Immature natural killer cell (primary cell): ENCODE measurements around the gene NDST1. TPM values are rescaled to one million over a fixed set of nuclear protein-coding genes. Genes with fewer than 3 reads are reported as not detected.

Source experiments
- DNase-seq, 3 donors: peaks; one replicate each; pipeline ENCODE4 v3.0.0; 2022; ENCODE audit warnings: mixed read lengths in 1 of 3
- H3K27ac Mint-ChIP-seq, 6 donors: one replicate each; pipeline ENCODE4 v1.8.0; 2020; ENCODE audit warnings: mixed read lengths in 6 of 6, mild to moderate bottlenecking in 5 of 6, inconsistent platforms in 4 of 6, moderate library complexity in 3 of 6
- H3K27me3 Mint-ChIP-seq, 3 donors: one replicate each; pipeline ENCODE4 v1.8.0; 2020 to 2021; ENCODE audit warnings: low read depth in 3 of 3, mild to moderate bottlenecking in 3 of 3, mixed read lengths in 3 of 3, moderate library complexity in 3 of 3, inconsistent platforms in 1 of 3
- H3K36me3 Mint-ChIP-seq, 3 donors: one replicate each; pipeline ENCODE4 v1.8.0; 2020; ENCODE audit warnings: mixed read lengths in 3 of 3, inconsistent platforms in 2 of 3, mild to moderate bottlenecking in 2 of 3
- H3K4me1 Mint-ChIP-seq, 2 donors: one replicate each; pipeline ENCODE4 v1.8.0; 2020; ENCODE audit warnings: inconsistent platforms in 2 of 2, mild to moderate bottlenecking in 2 of 2, mixed read lengths in 2 of 2, moderate library complexity in 1 of 2
- H3K4me3 Mint-ChIP-seq, 5 donors: one replicate each; pipeline ENCODE4 v1.8.0; 2020; ENCODE audit warnings: mild to moderate bottlenecking in 5 of 5, mixed read lengths in 5 of 5, inconsistent platforms in 3 of 5, moderate library complexity in 3 of 5
- H3K9me3 Mint-ChIP-seq, 6 donors: one replicate each; pipeline ENCODE4 v1.8.0; 2020; ENCODE audit warnings: mild to moderate bottlenecking in 6 of 6, mixed read lengths in 6 of 6, inconsistent platforms in 4 of 6, moderate library complexity in 3 of 6
- polyA plus RNA-seq, 3 donors: library from polyadenylated mRNA; unstranded; fragments of 300-500 nt; fragmentation: Illumina TruSeq; gene quantifications; one replicate each; pipeline ENCODE4 v1.2.3, GENCODE V29; 2021

The NDST1 gene
- polyA plus RNA-seq, 3 donors from 2014 or later, result 1.2 to 3.2 (median 1.4) TPM

- H3K27ac Mint-ChIP-seq, result no peak overlapping the region
- no peaks in the 10 kb centered on the region for H3K36me3 Mint-ChIP-seq
- H3K4me1 Mint-ChIP-seq, result no peaks in the 10 kb centered on the region
- no peaks in the 10 kb centered on the region for H3K9me3 Mint-ChIP-seq
- peaks cover 0 to 8% (median 0%) of the 10 kb centered on the region in 3 donors for H3K27me3 Mint-ChIP-seq
- DNase-seq, result no peak
- H3K4me3 Mint-ChIP-seq, result no peak overlapping the region
Observed at GRCh38 chr5:150573867-150574817, 66.2 kb downstream of the NDST1 start.

- Mint-ChIP-seq H3K9me3 (no peaks in the 10 kb centered on the region), H3K27ac (no peak overlapping the region), H3K4me3 (no peak overlapping the region), H3K36me3 (no peaks in the 10 kb centered on the region), H3K27me3 (peaks cover 0 to 8% (median 0%) of the 10 kb centered on the region in 3 donors), H3K4me1 (no peaks in the 10 kb centered on the region)
- DNase-seq, result no peak
Observed at GRCh38 chr5:150574818-150575547, 67.1 kb downstream of the NDST1 start.

GRCh38 chr5:150575745-150576448 lies 68.0 kb downstream of the NDST1 start:
- H3K27ac Mint-ChIP-seq, result no peak overlapping the region
- no peaks in the 10 kb centered on the region for H3K4me1 Mint-ChIP-seq
- no peak overlapping the region for H3K4me3 Mint-ChIP-seq
- DNase-seq, result no peak
- H3K27me3 Mint-ChIP-seq, result peaks cover 0 to 8% (median 1%) of the 10 kb centered on the region in 3 donors
- no peaks in the 10 kb centered on the region for H3K9me3 Mint-ChIP-seq
- no peaks in the 10 kb centered on the region for H3K36me3 Mint-ChIP-seq

- H3K4me3 Mint-ChIP-seq, result no peak overlapping the region
- peaks cover 0 to 8% (median 1%) of the 10 kb centered on the region in 3 donors for H3K27me3 Mint-ChIP-seq
- H3K4me1 Mint-ChIP-seq, result no peaks in the 10 kb centered on the region
- no peaks in the 10 kb centered on the region for H3K9me3 Mint-ChIP-seq
- no peak overlapping the region for H3K27ac Mint-ChIP-seq
- no peaks in the 10 kb centered on the region for H3K36me3 Mint-ChIP-seq
- no peak for DNase-seq
Observed at GRCh38 chr5:150576449-150576949, 68.6 kb downstream of the NDST1 start.

GRCh38 chr5:150577378-150578139 lies 69.6 kb downstream of the NDST1 start:
- Mint-ChIP-seq H3K4me3 (no peak overlapping the region), H3K36me3 (no peaks in the 10 kb centered on the region)
- no peak for DNase-seq

GRCh38 chr5:150578781-150579461 lies 71.0 kb downstream of the NDST1 start:
- H3K27ac Mint-ChIP-seq, result no peak overlapping the region
- no peak overlapping the region for H3K4me3 Mint-ChIP-seq
- no peak for DNase-seq
- H3K9me3 Mint-ChIP-seq, result no peaks in the 10 kb centered on the region
- no peaks in the 10 kb centered on the region for H3K4me1 Mint-ChIP-seq
- H3K27me3 Mint-ChIP-seq, result peaks cover 0 to 6% (median 2%) of the 10 kb centered on the region in 3 donors
- H3K36me3 Mint-ChIP-seq, result no peaks in the 10 kb centered on the region

More at GRCh38 chr5:150577378-150578139, 69.6 kb downstream of the NDST1 start:
- Mint-ChIP-seq H3K27ac (no peak overlapping the region), H3K27me3 (peaks cover 0 to 8% (median 1%) of the 10 kb centered on the region in 3 donors), H3K4me1 (no peaks in the 10 kb centered on the region), H3K9me3 (no peaks in the 10 kb centered on the region)

GRCh38 chr5:150579462-150580400 lies 71.8 kb downstream of the NDST1 start:
- no peak for DNase-seq
- no peaks in the 10 kb centered on the region for H3K4me1 Mint-ChIP-seq
- H3K4me3 Mint-ChIP-seq, result no peak overlapping the region
- no peaks in the 10 kb centered on the region for H3K36me3 Mint-ChIP-seq
- H3K27me3 Mint-ChIP-seq, result peaks cover 0 to 6% (median 6%) of the 10 kb centered on the region in 3 donors
- no peak overlapping the region for H3K27ac Mint-ChIP-seq
- H3K9me3 Mint-ChIP-seq, result no peaks in the 10 kb centered on the region

- Mint-ChIP-seq H3K27ac (no peak overlapping the region), H3K27me3 (peaks cover 0 to 6% (median 6%) of the 10 kb centered on the region in 3 donors), H3K4me3 (no peak overlapping the region), H3K4me1 (no peaks in the 10 kb centered on the region), H3K9me3 (no peaks in the 10 kb centered on the region), H3K36me3 (no peaks in the 10 kb centered on the region)
- DNase-seq, result no peak
Observed at GRCh38 chr5:150580917-150581316, 73.0 kb downstream of the NDST1 start.

GRCh38 chr5:150582241-150583109 lies 74.5 kb downstream of the NDST1 start:
- Mint-ChIP-seq H3K4me3 (no peak overlapping the region), H3K27me3 (peaks cover 0 to 6% (median 6%) of the 10 kb centered on the region in 3 donors), H3K27ac (no peak overlapping the region), H3K36me3 (no peaks in the 10 kb centered on the region), H3K9me3 (no peaks in the 10 kb centered on the region), H3K4me1 (no peaks in the 10 kb centered on the region)
- DNase-seq, result no peak

GRCh38 chr5:150583541-150584225 lies 75.8 kb downstream of the NDST1 start:
- no peak for DNase-seq
- Mint-ChIP-seq H3K9me3 (no peaks in the 10 kb centered on the region), H3K27ac (no peak overlapping the region), H3K27me3 (peaks cover 0 to 6% (median 0%) of the 10 kb centered on the region in 3 donors), H3K36me3 (no peaks in the 10 kb centered on the region), H3K4me3 (no peak overlapping the region), H3K4me1 (no peaks in the 10 kb centered on the region)
